ENCODE data around the gene LRRN3. TPM values are rescaled to one million over a fixed set of nuclear protein-coding genes. Genes with fewer than 3 reads are reported as not detected.

Gene LRRN3
- total RNA-seq, 1 experiment from 2014 or later, result not detected

- no peak for DNase-seq (ENCODE audit: extremely low read depth, low read depth)
Measured at GRCh38 chr7:111076205-111076604, 14.7 kb upstream of the LRRN3 start.

GRCh38 chr7:111077001-111077400 is 13.9 kb upstream of the LRRN3 start:
- DNase-seq (ENCODE audit: extremely low read depth, low read depth), result no peak

- DNase-seq (ENCODE audit: extremely low read depth, low read depth), result no peak
Measured at GRCh38 chr7:111080495-111081105, 10.3 kb upstream of the LRRN3 start.

GRCh38 chr7:111081546-111082267 is 9.2 kb upstream of the LRRN3 start:
- DNase-seq (ENCODE audit: extremely low read depth, low read depth), result no peak

- DNase-seq (ENCODE audit: extremely low read depth, low read depth), result no peak
Measured at GRCh38 chr7:111082351-111082750, 8.6 kb upstream of the LRRN3 start.

- DNase-seq (ENCODE audit: extremely low read depth, low read depth), result no peak
Measured at GRCh38 chr7:111083413-111083812, 7.5 kb upstream of the LRRN3 start.

- DNase-seq (ENCODE audit: extremely low read depth, low read depth), result no peak
Measured at GRCh38 chr7:111085356-111085755, 5.6 kb upstream of the LRRN3 start.

GRCh38 chr7:111086532-111086931 is 4.4 kb upstream of the LRRN3 start:
- DNase-seq (ENCODE audit: extremely low read depth, low read depth), result no peak

- no peak for DNase-seq (ENCODE audit: extremely low read depth, low read depth)
Measured at GRCh38 chr7:111088328-111088727, 2.6 kb upstream of the LRRN3 start.

- DNase-seq (ENCODE audit: extremely low read depth, low read depth), result peak; percentile 30
Measured at GRCh38 chr7:111089822-111090426, 1.0 kb upstream of the LRRN3 start.

- no peak for DNase-seq (ENCODE audit: extremely low read depth, low read depth)
Measured at GRCh38 chr7:111091593-111092358, 849 bp downstream of the LRRN3 start.

- DNase-seq (ENCODE audit: extremely low read depth, low read depth), result no peak
Measured at GRCh38 chr7:111092406-111093236, 1.7 kb downstream of the LRRN3 start.

GRCh38 chr7:111093496-111093895 is 2.6 kb downstream of the LRRN3 start:
- no peak for DNase-seq (ENCODE audit: extremely low read depth, low read depth)

- DNase-seq (ENCODE audit: extremely low read depth, low read depth), result no peak
Measured at GRCh38 chr7:111094419-111094818, 3.5 kb downstream of the LRRN3 start.

GRCh38 chr7:111096997-111097396 is 6.1 kb downstream of the LRRN3 start:
- no peak for DNase-seq (ENCODE audit: extremely low read depth, low read depth)

GRCh38 chr7:111098011-111098925 is 7.3 kb downstream of the LRRN3 start:
- DNase-seq (ENCODE audit: extremely low read depth, low read depth), result peak; percentile 23

GRCh38 chr7:111098926-111099250 is 8.0 kb downstream of the LRRN3 start:
- DNase-seq (ENCODE audit: extremely low read depth, low read depth), result no peak

GRCh38 chr7:111101856-111102646 is 11.1 kb downstream of the LRRN3 start:
- DNase-seq (ENCODE audit: extremely low read depth, low read depth), result no peak

- DNase-seq (ENCODE audit: extremely low read depth, low read depth), result no peak
Measured at GRCh38 chr7:111103136-111103535, 12.2 kb downstream of the LRRN3 start.

All from NCI-H460 (cell line).